PC-9 (cell line): ENCODE data around the gene COL10A1. TPM values are rescaled to one million over a fixed set of nuclear protein-coding genes. Genes with fewer than 3 reads are reported as not detected.

Source experiments
- BruUV-seq: library from RNA; stranded (reverse); fragments of 400-500 nt; replicated peaks from 2 replicates; lab custom pipeline; 2021; lab: Mats Ljungman, UMichigan
- CTCF ChIA-PET: fragments of 300-600 bp; sonication (Branson Sonifier 250); formaldehyde crosslinking; loops from one replicate; lab custom pipeline; 2022; ENCODE audit warnings: antibody characterized with exemption; lab: Charles Lee
- POLR2A ChIA-PET: fragments of 300-600 bp; sonication (Branson Sonifier 250); formaldehyde crosslinking; loops from one replicate; lab custom pipeline; 2022; ENCODE audit warnings: antibody characterized with exemption; ENCODE audit not compliant: unreplicated experiment; lab: Charles Lee
- DNase-seq, 2 experiments: peaks; one replicate each; pipeline versions ENCODE4 v3.0.0 to v3.0.0-alpha.2; 2015 to 2022; ENCODE audit warnings: mixed read lengths in 1 of 2
- H2AFZ ChIP-seq: fragments of 200-600 bp; sonication (generic); 2 replicates; pipeline ENCODE4 v1.8.1; 2017; ENCODE audit warnings: antibody characterized with exemption
- H3F3A ChIP-seq: fragments of 200-600 bp; sonication (generic); 2 replicates; pipeline ENCODE4 v1.8.1; 2017; ENCODE audit warnings: antibody characterized with exemption, mild to moderate bottlenecking, low read depth; ENCODE audit not compliant: insufficient read depth
- H3K27ac ChIP-seq: fragments of 200-600 bp; sonication (generic); 2 replicates; pipeline ENCODE4 v1.6.1; 2016; ENCODE audit warnings: mixed run types
- H3K27me3 ChIP-seq: fragments of 200-600 bp; sonication (generic); 2 replicates; pipeline ENCODE4 v1.6.1; 2016; ENCODE audit warnings: low read depth, mixed run types; ENCODE audit not compliant: insufficient read depth
- H3K36me3 ChIP-seq: fragments of 200-600 bp; sonication (generic); 2 replicates; pipeline ENCODE4 v1.6.1; 2016; ENCODE audit warnings: low read depth, mixed run types
- H3K4me1 ChIP-seq: fragments of 200-600 bp; sonication (generic); replicated peaks from 2 replicates; pipeline ENCODE4 v1.6.1; 2016; ENCODE audit warnings: mixed run types; ENCODE audit not compliant: insufficient read depth
- H3K4me2 ChIP-seq: fragments of 200-600 bp; sonication (generic); 2 replicates; pipeline ENCODE4 v1.6.1; 2017; ENCODE audit warnings: mixed run types
- H3K4me3 ChIP-seq: fragments of 200-600 bp; sonication (generic); 2 replicates; pipeline ENCODE4 v1.6.1; 2016; ENCODE audit warnings: mixed run types
- H3K79me2 ChIP-seq: fragments of 200-600 bp; sonication (generic); 2 replicates; pipeline ENCODE4 v1.6.1; 2017; ENCODE audit warnings: low read depth, mixed run types
- H3K9me2 ChIP-seq: fragments of 200-600 bp; sonication (generic); 2 replicates; pipeline ENCODE4 v1.8.1; 2017; ENCODE audit warnings: mild to moderate bottlenecking; ENCODE audit not compliant: insufficient read depth
- H3K9me3 ChIP-seq: fragments of 200-600 bp; sonication (generic); 2 replicates; pipeline ENCODE4 v1.8.1; 2016; ENCODE audit warnings: low read depth; ENCODE audit not compliant: insufficient read depth
- H4K20me1 ChIP-seq: fragments of 200-600 bp; sonication (generic); 2 replicates; pipeline ENCODE4 v1.8.1; 2017; ENCODE audit not compliant: insufficient read depth
- CTCF ChIP-seq: fragments of 200-600 bp; sonication (generic); conservative IDR thresholded peaks from 2 replicates; pipeline ENCODE4 v1.6.1; 2017; ENCODE audit warnings: mixed run types, antibody characterized with exemption, mild to moderate bottlenecking, moderate library complexity
- EZH2 ChIP-seq: fragments of 200-600 bp; sonication (generic); IDR thresholded peaks from 2 replicates; pipeline ENCODE4 v1.8.0; 2017; ENCODE audit warnings: antibody characterized with exemption, low read depth
- intact Hi-C: fragments of 100-400 bp; cut with micrococcal nuclease; formaldehyde crosslinking; loops from one replicate; pipeline ENCODE4 v1.10.0; 2022; ENCODE audit not compliant: unreplicated experiment
- total RNA-seq: library from RNA; stranded (reverse); gene quantifications from 2 replicates; pipeline ENCODE4 v1.2.3, GENCODE V29; 2021

Gene COL10A1
- total RNA-seq, 1 experiment from 2014 or later: not detected

DNA sequence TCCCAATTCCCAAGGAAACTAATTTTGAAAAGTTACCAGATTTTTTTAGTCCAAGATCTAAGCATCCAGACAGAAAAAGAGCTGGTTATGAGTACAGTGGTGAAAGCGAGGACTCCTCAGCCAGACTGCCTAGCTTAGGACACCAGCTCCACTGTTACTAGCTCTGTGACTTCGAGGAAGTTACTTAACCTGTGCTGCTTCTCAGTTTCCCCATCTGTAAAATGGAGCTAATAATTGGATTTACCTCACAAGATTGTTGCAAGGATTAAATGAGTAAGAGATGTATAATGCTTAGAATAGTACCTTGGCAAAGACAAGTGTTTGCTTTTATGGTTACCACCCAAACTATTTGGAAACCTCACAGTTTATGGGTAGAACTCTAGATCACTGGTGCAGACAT lies 24.1 kb downstream of the COL10A1 start:
- TF ChIP-seq EZH2: no peak
- TF ChIP-seq CTCF: no peak
- H3K9me3 ChIP-seq: 0 out of 2 replicates have a peak, but pooled peaks cover under 1% of the 10 kb centered on the region
- no TSS peak for BruUV-seq
- no peak overlapping the region for H3K27ac ChIP-seq
- 0 out of 2 replicates have a peak, but pooled peaks cover 4% of the 10 kb centered on the region for H3K36me3 ChIP-seq
- intact Hi-C loops: loop anchor here (10.0 kb wide), 1 partner anchor 207 kb away; no protein-coding TSS in a partner anchor
- H3K9me2 ChIP-seq: no peaks in the 10 kb centered on the region
- no peaks in the 10 kb centered on the region for H4K20me1 ChIP-seq
- no peaks in the 10 kb centered on the region for H3K27me3 ChIP-seq
- peak overlapping the region; percentile 97 for H2AFZ ChIP-seq
- POLR2A ChIA-PET: interaction anchor here (0.6 to 0.7 kb wide), 2 partner anchors 87 to 1797 kb away, joined by 3 to 7 read pairs; no protein-coding TSS in a partner anchor
- peaks cover 22% of the 10 kb centered on the region for H3K79me2 ChIP-seq
- peaks cover 22% of the 10 kb centered on the region for H3K4me1 ChIP-seq
- peaks cover 19% of the 10 kb centered on the region; the same call in 1 of the 2 replicates for H3F3A ChIP-seq
- peak overlapping the region; percentile 68 for H3K4me3 ChIP-seq
- DNase-seq: no peak
- peak overlapping the region; percentile 82 for H3K4me2 ChIP-seq
- CTCF ChIA-PET: no interaction called here

GRCh38 chr6:116101302-116101718 lies 24.6 kb downstream of the COL10A1 start:
- peaks cover 19% of the 10 kb centered on the region; the same call in 1 of the 2 replicates for H3F3A ChIP-seq
- peaks cover 22% of the 10 kb centered on the region for H3K79me2 ChIP-seq
- CTCF ChIA-PET: interaction anchor here (0.7 to 1.3 kb wide), 2 partner anchors 24 to 90 kb away, joined by 3 to 4 read pairs; no protein-coding TSS in a partner anchor
- H3K27ac ChIP-seq: peak overlapping the region; percentile 61
- H3K9me3 ChIP-seq: 0 out of 2 replicates have a peak, but pooled peaks cover 5% of the 10 kb centered on the region
- POLR2A ChIA-PET: interaction anchor here (0.6 to 1.5 kb wide), 6 partner anchors 13 to 1797 kb away, joined by 3 to 7 read pairs (median 4); partner anchors contain the start of gene FRK
- intact Hi-C loops: loop anchor here (10.0 kb wide), 1 partner anchor 207 kb away; no protein-coding TSS in a partner anchor
- no peaks in the 10 kb centered on the region for H4K20me1 ChIP-seq
- no peaks in the 10 kb centered on the region for H3K27me3 ChIP-seq
- H3K4me2 ChIP-seq: peak overlapping the region; percentile 82
- no peaks in the 10 kb centered on the region for H3K9me2 ChIP-seq
- TF ChIP-seq EZH2 (no peak), CTCF (no peak)
- no peak for DNase-seq
- H2AFZ ChIP-seq: peak overlapping the region; percentile 97
- 0 out of 2 replicates have a peak, but pooled peaks cover under 1% of the 10 kb centered on the region for H3K36me3 ChIP-seq
- H3K4me3 ChIP-seq: peak overlapping the region; percentile 68
- BruUV-seq: no TSS peak
- H3K4me1 ChIP-seq: peaks cover 22% of the 10 kb centered on the region

- Histone ChIP-seq H3K79me2 (peaks cover 22% of the 10 kb centered on the region), H3K9me3 (0 out of 2 replicates have a peak, but pooled peaks cover 8% of the 10 kb centered on the region), H3K4me2 (peak within 1 kb of the TSS; percentile 82), H3K27me3 (no peaks in the 10 kb centered on the region), H3K9me2 (no peaks in the 10 kb centered on the region), H2AFZ (peak within 1 kb of the TSS; percentile 97), H3F3A (peaks cover 19% of the 10 kb centered on the region; the same call in 1 of the 2 replicates), H3K4me3 (peak within 1 kb of the TSS; percentile 68), H3K4me1 (peaks cover 22% of the 10 kb centered on the region), H3K36me3 (no peaks in the 10 kb centered on the region), H3K27ac (peak within 1 kb of the TSS; percentile 61), H4K20me1 (no peaks in the 10 kb centered on the region)
- TF ChIP-seq EZH2: no peak
- TF ChIP-seq CTCF: peak; percentile 61
- DNase-seq: peak; percentile 76 to 85
- BruUV-seq: TSS peak; percentile 43
- ChIA-PET POLR2A (interaction anchor here (0.5 to 1.5 kb wide), 8 partner anchors 12 to 92 kb away, joined by 3 to 15 read pairs (median 4); partner anchors contain the start of gene FRK), CTCF (interaction anchor here (0.6 to 1.3 kb wide), 3 partner anchors 24 to 160 kb away, joined by 3 to 4 read pairs (median 3); no protein-coding TSS in a partner anchor)
- intact Hi-C loops: loop anchor here (1.0 to 10.0 kb wide), 2 partner anchors 40 to 206 kb away; partner anchors contain the start of gene FRK
Observed at GRCh38 chr6:116100419-116101301, 25.3 kb downstream of the COL10A1 start, which contains the start of gene NT5DC1. Gene NT5DC1, plus strand, starts transcription at chr6:116100853. Its CDS starts 78 bp downstream, at chr6:116100931.
